H1 (cell line): Measurements from ENCODE around the gene SDC4.

Experiments
- CEBPB ChIP-seq: IDR thresholded peaks from 2 replicates; pipeline ENCODE4 v1.6.1; 2012; ENCODE audit warnings: low read depth, low read length
- CHD2 ChIP-seq: IDR thresholded peaks from 2 replicates; pipeline ENCODE4 v1.6.1; 2012; ENCODE audit warnings: low read length, improper control_type of control experiment
- E2F6 ChIP-seq: IDR thresholded peaks from 2 replicates; pipeline ENCODE4 v1.6.1; 2012; ENCODE audit warnings: inconsistent platforms
- EP300 ChIP-seq, 2 experiments: IDR thresholded peaks; 1 replicate in 1 of 2; 2 replicates in 1 of 2; pipeline ENCODE4 v1.6.1; 2011 to 2012; ENCODE audit warnings: low read depth in 2 of 2, low read length in 2 of 2, mild to moderate bottlenecking in 2 of 2, borderline replicate concordance in 1 of 2, inconsistent platforms in 1 of 2, moderate library complexity in 1 of 2
- MAFK ChIP-seq: IDR thresholded peaks from 2 replicates; pipeline ENCODE4 v1.6.1; 2012; ENCODE audit warnings: low read depth, mild to moderate bottlenecking, improper control_type of control experiment, low read length
- POLR2A ChIP-seq, 2 experiments: IDR thresholded peaks; 1 replicate in 1 of 2; 2 replicates in 1 of 2; pipeline ENCODE4 v1.6.1; 2011; ENCODE audit warnings: low read depth in 2 of 2, low read length in 2 of 2, mild to moderate bottlenecking in 2 of 2; ENCODE audit errors: control extremely low read depth in 1 of 2
- TF ChIP-seq, protein P1 (sequence below), 3 experiments: IDR thresholded peaks; 1 replicate in 2 of 3; 2 replicates in 1 of 3; pipeline versions ENCODE4 v1.5.1 to v1.6.1; 2011; ENCODE audit warnings: low read length in 3 of 3, mild to moderate bottlenecking in 3 of 3, inconsistent platforms in 2 of 3, low read depth in 1 of 3, moderate library complexity in 1 of 3; ENCODE audit not compliant: insufficient read depth in 1 of 3; ENCODE audit errors: control extremely low read depth in 1 of 3

DNA sequence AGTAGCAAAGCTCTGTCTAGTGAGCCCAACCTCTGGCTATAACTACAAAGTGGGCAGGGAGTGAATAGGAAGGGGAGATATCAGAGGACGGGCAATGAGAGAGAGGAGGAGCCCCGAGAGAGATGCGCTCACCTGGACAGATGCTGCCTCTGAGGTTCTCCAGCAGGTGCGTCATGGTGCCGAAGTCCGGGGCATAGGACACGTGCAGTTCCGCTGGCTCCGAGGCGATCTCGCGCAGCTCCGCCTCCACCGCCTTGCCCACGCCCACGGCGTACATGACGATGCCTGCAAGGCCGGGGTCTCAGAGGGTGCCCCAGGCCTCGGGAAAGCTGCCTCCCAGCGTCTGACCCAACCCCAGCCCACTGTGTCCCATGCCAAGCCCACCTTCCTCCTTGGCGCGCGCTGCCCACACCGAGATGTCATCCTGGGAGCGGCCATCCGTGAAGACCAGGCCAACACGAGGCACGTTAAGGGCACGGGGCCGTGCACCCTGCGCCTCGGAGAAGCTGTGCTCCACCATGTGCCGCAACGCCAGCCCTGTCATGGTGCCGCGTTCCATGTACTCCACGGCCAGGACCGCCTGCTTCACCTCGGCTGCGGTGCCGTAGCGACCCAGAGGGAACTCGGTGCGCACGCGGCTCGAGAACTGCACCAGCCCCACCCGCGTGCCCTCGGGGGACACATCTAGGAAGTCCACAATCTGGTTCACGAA, 50.3 kb downstream of the SDC4 start:
- TF ChIP-seq POLR2A (IDR thresholded peaks at IDR 0.05; ENCODE audit: control extremely low read depth in 1 of 2, low read depth in 2 of 2, low read length in 2 of 2) (no peak), EP300 (IDR thresholded peaks at IDR 0.05; ENCODE audit: borderline replicate concordance in 1 of 2, low read depth in 2 of 2, low read length in 2 of 2) (no peak), MAFK (no peak), CHD2 (no peak), E2F6 (no peak), CEBPB (no peak)
- TF ChIP-seq, protein P1, sequence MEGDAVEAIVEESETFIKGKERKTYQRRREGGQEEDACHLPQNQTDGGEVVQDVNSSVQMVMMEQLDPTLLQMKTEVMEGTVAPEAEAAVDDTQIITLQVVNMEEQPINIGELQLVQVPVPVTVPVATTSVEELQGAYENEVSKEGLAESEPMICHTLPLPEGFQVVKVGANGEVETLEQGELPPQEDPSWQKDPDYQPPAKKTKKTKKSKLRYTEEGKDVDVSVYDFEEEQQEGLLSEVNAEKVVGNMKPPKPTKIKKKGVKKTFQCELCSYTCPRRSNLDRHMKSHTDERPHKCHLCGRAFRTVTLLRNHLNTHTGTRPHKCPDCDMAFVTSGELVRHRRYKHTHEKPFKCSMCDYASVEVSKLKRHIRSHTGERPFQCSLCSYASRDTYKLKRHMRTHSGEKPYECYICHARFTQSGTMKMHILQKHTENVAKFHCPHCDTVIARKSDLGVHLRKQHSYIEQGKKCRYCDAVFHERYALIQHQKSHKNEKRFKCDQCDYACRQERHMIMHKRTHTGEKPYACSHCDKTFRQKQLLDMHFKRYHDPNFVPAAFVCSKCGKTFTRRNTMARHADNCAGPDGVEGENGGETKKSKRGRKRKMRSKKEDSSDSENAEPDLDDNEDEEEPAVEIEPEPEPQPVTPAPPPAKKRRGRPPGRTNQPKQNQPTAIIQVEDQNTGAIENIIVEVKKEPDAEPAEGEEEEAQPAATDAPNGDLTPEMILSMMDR (IDR thresholded peaks at IDR 0.05; ENCODE audit: control extremely low read depth in 1 of 3, insufficient read depth in 1 of 3, low read depth in 1 of 3, low read length in 3 of 3) = no peak
